Activated T-cell treated with anti-CD3 and anti-CD28 coated beads, Interleukin-2, amount 50 U/mL, for 24 hours (primary cell): ENCODE measurements around the gene FANK1.
"Not testable (repeated sequence)": the region's sequence is repeated elsewhere in the genome, so short reads cannot be mapped to it uniquely, and the experiment has no call there.

Experiments
- DNase-seq: peaks from one replicate; pipeline ENCODE4 v3.0.0-alpha.2; 2020
- H3K27ac Mint-ChIP-seq: 2 replicates; pipeline ENCODE4 v1.8.0; 2020; ENCODE audit warnings: mild to moderate bottlenecking, mixed read lengths
- H3K27me3 Mint-ChIP-seq: 2 replicates; pipeline ENCODE4 v1.8.0; 2020; ENCODE audit warnings: mixed read lengths
- H3K36me3 Mint-ChIP-seq: 2 replicates; pipeline ENCODE4 v1.8.0; 2020; ENCODE audit warnings: low read depth, mixed read lengths
- H3K4me1 Mint-ChIP-seq: 2 replicates; pipeline ENCODE4 v1.8.0; 2020; ENCODE audit warnings: low read depth, mixed read lengths
- H3K4me3 Mint-ChIP-seq: 2 replicates; pipeline ENCODE4 v1.8.0; 2020; ENCODE audit warnings: mild to moderate bottlenecking, moderate library complexity, mixed read lengths
- H3K9me3 Mint-ChIP-seq: 2 replicates; pipeline ENCODE4 v1.8.0; 2020; ENCODE audit warnings: mixed read lengths

The FANK1 gene, protein sequence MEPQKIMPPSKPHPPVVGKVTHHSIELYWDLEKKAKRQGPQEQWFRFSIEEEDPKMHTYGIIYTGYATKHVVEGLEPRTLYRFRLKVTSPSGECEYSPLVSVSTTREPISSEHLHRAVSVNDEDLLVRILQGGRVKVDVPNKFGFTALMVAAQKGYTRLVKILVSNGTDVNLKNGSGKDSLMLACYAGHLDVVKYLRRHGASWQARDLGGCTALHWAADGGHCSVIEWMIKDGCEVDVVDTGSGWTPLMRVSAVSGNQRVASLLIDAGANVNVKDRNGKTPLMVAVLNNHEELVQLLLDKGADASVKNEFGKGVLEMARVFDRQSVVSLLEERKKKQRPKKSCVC

DNA sequence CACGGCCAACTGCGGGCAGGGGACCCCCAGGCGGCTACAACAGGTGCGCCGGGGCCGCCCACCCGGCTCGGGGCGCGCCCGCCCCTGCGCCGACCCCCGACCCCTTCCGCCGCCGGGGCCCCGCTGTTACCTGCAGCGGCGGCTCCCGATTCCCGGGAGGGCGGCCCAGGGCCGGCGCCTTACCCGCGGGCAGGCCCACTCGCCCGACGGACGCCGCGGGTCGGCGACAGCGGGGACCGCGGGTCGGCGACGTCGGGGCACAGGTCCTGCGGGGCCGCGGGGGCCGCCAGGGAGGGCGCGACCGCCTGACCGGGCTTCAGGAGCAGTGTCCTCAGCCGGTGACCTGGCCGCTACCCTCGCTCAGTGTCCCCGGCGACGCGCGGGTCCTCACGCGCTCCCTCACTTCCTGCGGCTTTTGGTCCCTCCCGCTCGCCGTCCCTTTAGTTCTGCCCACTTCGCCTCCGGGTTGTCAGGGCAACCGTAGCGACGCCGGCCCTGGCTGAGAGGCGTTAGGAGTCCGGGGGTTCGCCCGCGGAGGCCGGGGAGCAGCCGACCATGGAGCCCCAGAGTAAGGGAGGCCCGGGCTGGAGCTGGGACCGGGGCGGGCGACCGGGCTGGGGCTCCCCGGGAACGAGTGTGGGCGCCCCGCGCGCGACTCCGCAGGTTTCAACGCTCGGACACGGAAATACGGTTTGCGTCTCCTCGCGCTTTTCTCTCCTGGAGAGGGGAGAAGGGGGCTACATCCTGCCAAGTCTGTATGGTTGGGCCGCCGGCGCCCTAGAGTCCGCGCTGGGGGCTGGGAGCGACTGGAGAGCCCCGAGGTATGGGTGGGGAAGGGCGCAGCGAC lies at the start of gene FANK1:
TSS of gene FANK1 (plus strand) at position 477 of the 847 bp plus-strand sequence. CDS start at position 556, 79 bp downstream.
- peak within 1 kb of the TSS; percentile 84 for H3K4me3 Mint-ChIP-seq
- H3K4me1 Mint-ChIP-seq: peaks cover 18% of the 10 kb centered on the region
- H3K9me3 Mint-ChIP-seq, H3K36me3 Mint-ChIP-seq: not testable (repeated sequence)
- peaks cover 27% of the 10 kb centered on the region for H3K27me3 Mint-ChIP-seq
- peak; percentile 86 for DNase-seq
- H3K27ac Mint-ChIP-seq: peak within 1 kb of the TSS; percentile 86

DNA sequence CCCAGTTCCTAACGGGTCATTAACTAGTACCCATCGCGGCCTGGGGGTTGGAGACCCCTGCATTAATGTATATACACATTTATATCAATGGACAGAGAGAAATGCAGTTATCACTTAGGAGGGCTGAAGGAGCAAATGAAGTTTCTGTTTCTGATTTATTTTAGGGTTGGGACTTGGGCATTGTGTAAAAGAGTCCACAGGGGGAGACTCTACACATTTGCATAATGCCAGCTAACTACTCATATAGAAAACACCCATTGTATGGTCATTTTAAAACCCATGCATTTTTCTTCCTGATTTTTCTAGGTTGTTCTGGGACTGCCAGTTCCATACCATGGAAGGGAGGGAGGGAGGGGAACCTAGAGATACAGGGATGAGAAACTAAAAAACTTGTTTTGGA lies 49.5 kb upstream of the FANK1 start:
- Mint-ChIP-seq H3K27ac (no peak overlapping the region), H3K9me3 (no peaks in the 10 kb centered on the region), H3K4me3 (no peak overlapping the region), H3K4me1 (no peaks in the 10 kb centered on the region), H3K27me3 (no peaks in the 10 kb centered on the region), H3K36me3 (peaks cover 92% of the 10 kb centered on the region)
- DNase-seq: no peak

DNA sequence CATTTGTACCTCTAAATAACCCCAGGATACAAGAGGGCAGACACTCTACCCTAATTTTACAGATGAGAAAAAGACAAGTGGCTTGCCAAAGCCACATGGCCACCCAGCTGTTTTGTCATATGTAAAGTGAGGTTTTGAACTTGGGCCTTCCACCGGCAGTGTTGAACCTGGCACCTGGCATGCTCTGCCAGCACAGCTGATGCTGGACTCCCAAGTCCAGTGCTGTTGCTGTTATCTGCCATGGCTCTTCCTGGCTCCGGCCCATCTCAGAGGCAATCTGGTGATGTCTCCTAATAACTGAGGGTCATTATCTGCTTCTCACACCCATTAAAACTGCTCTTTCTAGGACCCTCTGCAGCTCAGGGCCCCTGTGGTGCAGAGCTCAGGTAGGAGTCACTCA lies 48.0 kb upstream of the FANK1 start:
- H3K9me3 Mint-ChIP-seq: no peaks in the 10 kb centered on the region
- H3K4me1 Mint-ChIP-seq: no peaks in the 10 kb centered on the region
- DNase-seq: no peak
- H3K36me3 Mint-ChIP-seq: peaks cover 94% of the 10 kb centered on the region
- no peaks in the 10 kb centered on the region for H3K27me3 Mint-ChIP-seq
- H3K4me3 Mint-ChIP-seq: no peak overlapping the region
- no peak overlapping the region for H3K27ac Mint-ChIP-seq

DNA sequence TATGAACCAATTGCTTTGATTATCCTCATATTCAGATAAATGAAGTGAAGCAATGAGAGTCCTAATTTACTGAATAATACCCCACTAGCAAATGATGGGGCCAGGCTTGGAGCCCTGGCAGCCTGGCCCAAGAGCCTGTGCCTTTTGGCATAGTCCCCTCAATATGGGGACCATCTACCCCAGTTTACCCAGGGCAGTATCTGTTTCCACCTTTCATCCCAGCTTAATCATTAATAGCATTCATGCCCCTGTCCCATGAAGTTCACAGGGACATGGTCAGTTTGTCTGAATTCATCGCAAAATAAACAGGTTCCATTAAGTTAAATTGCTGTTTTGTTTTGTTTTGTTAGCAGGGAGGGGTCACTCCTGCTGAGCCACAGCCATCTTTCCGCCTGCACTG lies 47.5 kb upstream of the FANK1 start:
- no peak for DNase-seq
- Mint-ChIP-seq H3K4me1 (no peaks in the 10 kb centered on the region), H3K9me3 (no peaks in the 10 kb centered on the region), H3K4me3 (no peak overlapping the region), H3K27me3 (no peaks in the 10 kb centered on the region), H3K36me3 (peaks cover 94% of the 10 kb centered on the region), H3K27ac (no peak overlapping the region)

DNA sequence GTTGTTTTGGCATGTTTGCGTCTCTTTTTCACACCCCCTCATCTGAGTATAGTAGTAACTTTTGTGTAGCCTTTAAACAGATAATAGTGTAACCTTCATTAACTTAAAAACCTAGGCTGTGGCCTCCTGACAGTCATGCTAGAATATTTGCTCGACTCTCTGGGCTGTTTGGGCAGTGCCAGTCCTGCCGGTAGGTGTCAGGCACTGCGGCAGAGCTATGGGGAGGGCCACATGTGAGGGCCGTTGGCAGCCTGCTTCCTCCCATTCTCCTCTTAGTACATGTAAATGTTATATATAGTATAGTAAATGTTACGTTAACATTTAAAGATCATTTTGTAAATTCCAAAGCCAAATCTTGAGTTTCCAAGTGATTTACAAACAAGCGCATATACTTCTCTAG lies 46.9 kb upstream of the FANK1 start:
- no peaks in the 10 kb centered on the region for H3K9me3 Mint-ChIP-seq
- no peak for DNase-seq
- no peaks in the 10 kb centered on the region for H3K4me1 Mint-ChIP-seq
- no peak overlapping the region for H3K4me3 Mint-ChIP-seq
- H3K36me3 Mint-ChIP-seq: peaks cover 91% of the 10 kb centered on the region
- no peak overlapping the region for H3K27ac Mint-ChIP-seq
- no peaks in the 10 kb centered on the region for H3K27me3 Mint-ChIP-seq

DNA sequence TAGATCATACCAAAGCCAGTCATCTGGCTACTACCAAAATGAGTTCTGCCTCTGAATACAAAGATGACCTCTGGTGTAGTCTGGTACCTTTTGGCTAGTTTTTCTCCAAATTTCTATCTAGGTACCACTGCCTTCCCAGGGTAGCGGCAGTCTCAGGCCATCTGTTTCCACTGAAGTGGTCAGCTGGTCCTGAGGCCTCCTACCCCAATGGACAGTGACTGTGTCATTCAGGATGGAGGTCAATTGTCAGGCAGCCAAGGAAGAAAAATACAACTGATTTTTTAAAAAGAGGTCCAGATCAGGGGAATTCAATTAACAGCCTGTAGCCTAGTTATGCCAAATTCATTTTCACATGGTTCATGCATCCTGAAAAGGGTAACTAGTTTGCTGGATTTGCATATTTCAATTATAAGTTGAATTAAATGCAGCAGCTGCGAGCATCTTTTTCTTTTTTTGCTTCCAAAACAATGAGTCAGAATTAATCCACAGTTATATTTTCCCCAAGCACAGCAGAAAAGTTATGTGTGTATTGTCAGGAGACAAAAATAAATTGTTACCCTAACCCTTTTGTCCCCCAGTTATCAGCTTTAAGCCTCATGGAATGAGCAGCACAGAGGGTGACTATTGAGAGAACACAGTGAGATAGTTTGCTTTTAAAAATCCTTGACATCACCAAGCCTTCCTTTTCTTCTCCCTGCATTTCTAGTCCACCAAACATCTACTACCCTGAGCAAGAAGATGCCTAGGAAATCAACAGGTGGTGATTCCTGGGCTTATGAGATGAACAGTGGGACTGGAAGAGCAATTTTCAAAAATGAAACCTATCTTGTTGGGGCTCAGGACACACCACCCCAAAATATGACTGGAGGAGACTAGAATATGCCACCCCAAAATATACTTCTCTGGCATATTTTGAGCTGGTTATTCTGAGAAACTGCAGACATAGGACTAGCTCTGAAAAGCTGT lies 45.3 kb upstream of the FANK1 start:
- no peak overlapping the region for H3K27ac Mint-ChIP-seq

DNA sequence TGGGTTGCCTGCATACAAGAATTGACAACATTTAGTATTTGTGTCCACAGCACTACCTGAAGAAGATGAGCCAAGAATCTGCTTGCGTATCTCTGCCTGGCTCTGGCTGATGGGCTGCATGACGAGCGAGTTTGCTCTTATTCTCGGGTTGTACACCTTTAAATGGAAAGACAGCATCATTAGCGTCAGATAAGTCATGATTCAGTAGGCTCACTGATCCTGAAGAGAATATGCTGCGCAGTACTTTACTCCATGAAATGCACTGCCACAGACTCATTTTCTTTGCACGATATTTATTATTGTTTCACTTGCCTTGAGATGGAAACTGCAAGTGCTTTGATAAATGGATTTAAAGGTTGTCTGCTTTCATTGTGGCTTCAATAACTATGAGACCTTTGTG lies 43.9 kb upstream of the FANK1 start:
- H3K4me3 Mint-ChIP-seq: no peak overlapping the region
- no peaks in the 10 kb centered on the region for H3K4me1 Mint-ChIP-seq
- H3K9me3 Mint-ChIP-seq: no peaks in the 10 kb centered on the region
- H3K27me3 Mint-ChIP-seq: no peaks in the 10 kb centered on the region
- peaks cover 73% of the 10 kb centered on the region for H3K36me3 Mint-ChIP-seq
- DNase-seq: no peak
- no peak overlapping the region for H3K27ac Mint-ChIP-seq

More for the DNA sequence above, 45.3 kb upstream of the FANK1 start:
- Mint-ChIP-seq H3K4me3 (no peak overlapping the region), H3K9me3 (no peaks in the 10 kb centered on the region), H3K4me1 (no peaks in the 10 kb centered on the region), H3K27me3 (no peaks in the 10 kb centered on the region), H3K36me3 (peaks cover 84% of the 10 kb centered on the region)
- no peak for DNase-seq

DNA sequence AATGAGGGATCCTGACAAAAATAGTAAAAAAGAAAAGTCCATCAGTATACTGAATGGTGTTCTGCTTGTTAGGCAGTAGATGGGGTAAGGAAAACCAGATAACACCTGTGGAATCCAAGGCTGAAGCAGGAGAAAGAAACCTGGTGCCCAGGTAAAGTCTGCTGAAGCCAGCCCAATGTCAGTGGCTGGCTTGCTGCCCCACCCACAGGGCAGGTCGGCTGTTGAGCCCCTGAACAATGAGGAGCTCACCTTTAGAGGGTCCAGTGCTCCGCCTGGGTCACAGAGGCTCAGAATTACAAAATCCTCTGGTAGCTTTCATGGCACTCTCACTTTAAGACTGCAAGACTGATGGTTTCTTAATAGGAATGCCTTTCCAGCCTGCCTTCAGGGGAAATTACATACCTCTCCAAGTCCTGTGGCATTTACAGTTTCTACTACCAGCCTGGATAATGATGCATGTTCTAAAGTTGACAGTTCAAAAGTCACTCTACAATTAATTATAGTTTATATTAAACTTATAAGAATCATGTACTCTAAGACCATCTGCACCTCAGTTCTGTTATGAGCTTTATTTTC lies 39.1 kb upstream of the FANK1 start:
- no peaks in the 10 kb centered on the region for H3K4me1 Mint-ChIP-seq
- H3K9me3 Mint-ChIP-seq: no peaks in the 10 kb centered on the region
- H3K4me3 Mint-ChIP-seq: no peak overlapping the region
- H3K36me3 Mint-ChIP-seq: peaks cover 36% of the 10 kb centered on the region
- H3K27ac Mint-ChIP-seq: no peak overlapping the region
- H3K27me3 Mint-ChIP-seq: no peaks in the 10 kb centered on the region
- DNase-seq: no peak

DNA sequence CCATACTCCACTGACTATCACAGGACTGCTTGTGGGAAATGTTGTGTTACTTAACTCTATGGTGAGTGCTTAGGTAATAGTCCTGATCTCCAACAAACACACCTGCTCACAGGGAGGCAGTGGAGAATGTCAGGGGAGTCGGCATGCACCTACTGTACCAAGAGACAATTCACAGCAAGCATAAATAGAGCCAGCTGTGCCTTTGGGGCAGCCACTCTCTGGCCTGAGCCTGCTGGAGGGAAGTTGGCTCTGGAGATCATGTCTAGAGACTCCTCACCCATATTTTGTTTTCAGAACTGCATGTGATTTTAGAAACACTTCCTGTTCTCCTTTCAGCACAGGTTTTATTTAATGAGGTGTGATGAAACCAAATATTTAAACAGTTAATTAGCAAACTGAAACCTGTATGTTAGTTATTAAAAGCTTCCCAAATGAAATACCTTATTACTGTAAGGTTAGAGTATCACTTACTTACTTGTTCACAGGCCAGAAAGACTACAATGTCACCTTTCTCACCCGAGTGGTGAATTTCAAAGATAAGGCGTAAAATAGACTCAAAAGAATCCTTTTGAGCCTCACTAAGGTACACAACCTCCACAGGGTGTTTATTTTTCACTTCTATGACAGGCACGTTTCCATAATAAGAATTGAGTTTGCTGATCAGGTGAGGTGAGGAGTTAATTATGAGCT lies 37.1 kb upstream of the FANK1 start:
- Mint-ChIP-seq H3K27ac (peak overlapping the region; percentile 23), H3K4me3 (no peak overlapping the region), H3K27me3 (no peaks in the 10 kb centered on the region), H3K36me3 (peaks cover 24% of the 10 kb centered on the region), H3K4me1 (no peaks in the 10 kb centered on the region), H3K9me3 (no peaks in the 10 kb centered on the region)
- no peak for DNase-seq

DNA sequence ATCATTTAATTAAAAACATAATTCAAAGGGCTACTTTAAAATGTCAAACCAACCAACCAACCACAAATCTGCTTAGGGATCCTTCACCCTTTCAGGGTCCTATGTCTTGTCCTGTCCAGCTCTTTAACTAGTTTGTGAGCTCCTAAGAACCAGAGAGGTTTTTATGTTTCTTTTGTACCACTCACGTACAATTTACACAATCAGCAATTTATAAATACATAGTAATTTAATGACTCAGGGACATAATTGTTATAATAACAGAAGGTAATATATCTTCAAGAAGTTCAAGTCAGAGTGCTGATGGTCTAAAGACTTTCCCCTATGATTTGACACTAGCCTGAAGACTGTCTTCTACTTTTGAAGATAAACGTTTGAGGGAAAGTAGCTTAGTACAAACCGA lies 31.2 kb upstream of the FANK1 start:
- Mint-ChIP-seq H3K36me3 (peaks cover 20% of the 10 kb centered on the region), H3K27ac (no peak overlapping the region), H3K4me3 (no peak overlapping the region), H3K27me3 (no peaks in the 10 kb centered on the region), H3K4me1 (no peaks in the 10 kb centered on the region), H3K9me3 (no peaks in the 10 kb centered on the region)
- no peak for DNase-seq

DNA sequence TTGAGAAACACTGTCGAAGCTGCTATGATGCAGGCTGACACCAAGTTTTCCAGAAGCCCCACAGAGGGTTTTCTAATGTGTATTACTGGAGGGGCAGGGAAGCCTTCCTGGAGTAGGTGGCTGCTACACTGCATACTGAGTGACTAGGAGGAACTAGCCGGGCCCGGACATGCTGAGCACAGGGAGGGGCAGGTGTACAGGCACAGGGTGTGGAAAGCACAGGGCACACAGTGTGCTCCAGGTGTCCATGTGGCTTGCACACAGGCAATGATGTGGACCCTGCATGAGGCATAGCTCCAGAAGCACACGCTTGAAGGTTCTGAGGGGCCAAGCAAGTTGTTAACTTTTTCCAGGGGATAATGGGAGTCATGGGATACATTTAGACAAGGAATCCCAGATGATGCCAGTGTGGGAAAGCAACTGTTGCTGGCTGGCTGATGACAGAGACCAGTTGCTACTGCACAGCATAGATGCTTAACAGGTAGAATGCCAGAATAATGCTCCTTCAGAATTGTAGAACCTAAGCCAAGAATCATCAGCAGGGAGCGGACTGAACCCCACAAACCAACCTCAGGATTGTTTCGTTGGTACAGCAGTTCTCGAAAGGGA lies 29.8 kb upstream of the FANK1 start:
- Mint-ChIP-seq H3K27ac (no peak overlapping the region), H3K4me3 (no peak overlapping the region), H3K4me1 (no peaks in the 10 kb centered on the region), H3K36me3 (peaks cover 20% of the 10 kb centered on the region), H3K9me3 (no peaks in the 10 kb centered on the region), H3K27me3 (no peaks in the 10 kb centered on the region)
- DNase-seq: no peak

DNA sequence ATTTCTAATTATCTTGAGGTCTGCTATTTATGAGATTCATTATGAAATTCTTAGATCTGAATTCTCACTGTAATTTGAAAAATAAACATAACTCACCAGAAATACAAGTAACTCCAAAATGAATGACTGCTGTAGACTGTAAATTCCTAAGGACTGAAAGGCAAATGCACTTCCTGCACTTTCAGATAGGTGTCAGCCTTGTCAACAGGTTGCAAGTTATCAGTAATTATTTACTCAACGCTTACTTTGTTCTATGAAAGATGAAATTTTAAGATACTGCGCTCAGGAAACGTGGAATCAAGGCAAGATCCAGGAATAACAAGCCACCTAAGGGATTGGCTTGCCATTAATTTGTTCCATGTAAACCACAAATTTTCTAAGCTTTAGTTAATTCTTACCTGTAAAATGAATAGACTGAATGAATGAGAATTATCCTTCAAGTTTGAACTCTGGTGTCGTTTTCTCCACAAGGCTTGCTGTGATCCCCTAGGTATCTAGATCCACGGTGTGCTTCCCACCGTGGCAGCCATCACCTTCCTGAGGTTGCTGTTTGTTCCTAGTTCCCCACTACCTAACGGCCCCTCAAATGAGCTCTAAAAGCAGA lies 27.9 kb upstream of the FANK1 start:
- H3K27ac Mint-ChIP-seq: no peak overlapping the region
- H3K27me3 Mint-ChIP-seq: no peaks in the 10 kb centered on the region
- no peak overlapping the region for H3K4me3 Mint-ChIP-seq
- H3K36me3 Mint-ChIP-seq: peaks cover 20% of the 10 kb centered on the region
- H3K9me3 Mint-ChIP-seq: no peaks in the 10 kb centered on the region
- no peaks in the 10 kb centered on the region for H3K4me1 Mint-ChIP-seq
- DNase-seq: no peak

DNA sequence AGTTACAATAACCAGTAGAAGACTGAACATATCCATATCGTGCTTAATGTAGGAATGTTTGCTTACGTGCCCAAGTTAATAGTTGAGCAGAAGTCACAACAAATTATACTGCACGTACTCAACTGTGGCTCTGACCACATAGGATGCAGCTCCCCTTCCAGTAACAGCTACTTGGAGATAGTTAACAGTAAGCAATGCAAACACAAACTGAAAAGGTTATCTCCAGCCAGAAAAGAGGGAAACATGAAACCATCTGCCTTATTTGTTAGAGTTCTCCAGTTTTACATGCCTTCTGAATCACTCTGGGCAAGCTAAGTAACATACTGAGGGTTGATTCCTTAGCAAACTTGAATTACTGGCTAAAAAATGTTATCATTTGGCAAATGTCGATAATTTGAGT lies 25.0 kb upstream of the FANK1 start:
- DNase-seq: no peak
- Mint-ChIP-seq H3K27ac (no peak overlapping the region), H3K9me3 (peaks cover 5% of the 10 kb centered on the region), H3K27me3 (no peaks in the 10 kb centered on the region), H3K36me3 (peaks cover 24% of the 10 kb centered on the region), H3K4me3 (no peak overlapping the region), H3K4me1 (no peaks in the 10 kb centered on the region)
